Measurements from ENCODE around the gene P2RY2. TPM values are rescaled to one million over a fixed set of nuclear protein-coding genes. Genes with fewer than 3 reads are reported as not detected.

The P2RY2 gene
- total and polyA plus RNA-seq, 3 donors from 2014 or later = 0.94 to 3.6 (median 2.0) TPM

- intact Hi-C loops (cut with DNase I; ENCODE audit: low total_unique reads) = no loop called here
- Histone ChIP-seq H3K27me3 (no peaks in the 10 kb centered on the region), H3K9me3 (no peaks in the 10 kb centered on the region), H3K4me1 (no peaks in the 10 kb centered on the region), H3K4me3 (no peak overlapping the region), H3K27ac (no peak overlapping the region), H3K36me3 (ENCODE audit: low read depth, missing control alignments) (no peaks in the 10 kb centered on the region)
- 83 to 93% methylated on average over 3 to 4 of the region's 4 CpGs for WGBS, 2 donors
- DNase-seq = no peak
- TF ChIP-seq POLR2A (IDR thresholded peaks at IDR 0.05) = no peak
- TF ChIP-seq CTCF (IDR thresholded peaks at IDR 0.05) = no peak
Observed at GRCh38 chr11:73275381-73275750, 57.3 kb downstream of the P2RY2 start.

GRCh38 chr11:73277467-73277866, 59.4 kb downstream of the P2RY2 start:
- Histone ChIP-seq H3K9me3 (no peaks in the 10 kb centered on the region), H3K27ac (no peak overlapping the region), H3K4me1 (no peaks in the 10 kb centered on the region), H3K4me3 (no peak overlapping the region), H3K36me3 (ENCODE audit: low read depth, missing control alignments) (no peaks in the 10 kb centered on the region), H3K27me3 (no peaks in the 10 kb centered on the region)
- TF ChIP-seq CTCF (IDR thresholded peaks at IDR 0.05) (no peak), POLR2A (IDR thresholded peaks at IDR 0.05) (no peak)
- no peak for DNase-seq
- 84 to 85% methylated on average over 3 of the region's 3 CpGs for WGBS, 2 donors
- intact Hi-C loops (cut with DNase I; ENCODE audit: low total_unique reads) = no loop called here

GRCh38 chr11:73280626-73281025, 62.5 kb downstream of the P2RY2 start:
- DNase-seq = no peak
- intact Hi-C loops (cut with DNase I; ENCODE audit: low total_unique reads) = loop anchor here (10.0 kb wide), 1 partner anchor 96 kb away; no protein-coding TSS in a partner anchor
- H3K36me3 ChIP-seq (ENCODE audit: low read depth, missing control alignments) = no peaks in the 10 kb centered on the region
- no peaks in the 10 kb centered on the region for H3K9me3 ChIP-seq
- H3K27ac ChIP-seq = no peak overlapping the region
- H3K4me3 ChIP-seq = no peak overlapping the region
- TF ChIP-seq POLR2A (IDR thresholded peaks at IDR 0.05) = no peak
- no peak for TF ChIP-seq CTCF (IDR thresholded peaks at IDR 0.05)
- WGBS, 2 donors = 86 to 90% methylated on average over 5 of the region's 5 CpGs
- H3K27me3 ChIP-seq = no peaks in the 10 kb centered on the region
- no peaks in the 10 kb centered on the region for H3K4me1 ChIP-seq

GRCh38 chr11:73281201-73281741, 63.2 kb downstream of the P2RY2 start:
- no peak overlapping the region for H3K4me3 ChIP-seq
- no peak for DNase-seq
- WGBS, 2 donors = 79 to 95% methylated on average over 3 of the region's 3 CpGs
- TF ChIP-seq CTCF (IDR thresholded peaks at IDR 0.05) (no peak), POLR2A (IDR thresholded peaks at IDR 0.05) (no peak)
- H3K9me3 ChIP-seq = no peaks in the 10 kb centered on the region
- no peaks in the 10 kb centered on the region for H3K27me3 ChIP-seq
- intact Hi-C loops (cut with DNase I; ENCODE audit: low total_unique reads) = loop anchor here (10.0 kb wide), 1 partner anchor 96 kb away; no protein-coding TSS in a partner anchor
- H3K4me1 ChIP-seq = no peaks in the 10 kb centered on the region
- no peaks in the 10 kb centered on the region for H3K36me3 ChIP-seq (ENCODE audit: low read depth, missing control alignments)
- H3K27ac ChIP-seq = no peak overlapping the region
